ENCODE results near the gene ERCC3. TPM values are rescaled to one million over a fixed set of nuclear protein-coding genes. Genes with fewer than 3 reads are reported as not detected.

ERCC3 gene
- polyA plus RNA-seq, 1 of the 3 experiments (the other 2 are of a cell fraction) = 84.8 TPM

DNA sequence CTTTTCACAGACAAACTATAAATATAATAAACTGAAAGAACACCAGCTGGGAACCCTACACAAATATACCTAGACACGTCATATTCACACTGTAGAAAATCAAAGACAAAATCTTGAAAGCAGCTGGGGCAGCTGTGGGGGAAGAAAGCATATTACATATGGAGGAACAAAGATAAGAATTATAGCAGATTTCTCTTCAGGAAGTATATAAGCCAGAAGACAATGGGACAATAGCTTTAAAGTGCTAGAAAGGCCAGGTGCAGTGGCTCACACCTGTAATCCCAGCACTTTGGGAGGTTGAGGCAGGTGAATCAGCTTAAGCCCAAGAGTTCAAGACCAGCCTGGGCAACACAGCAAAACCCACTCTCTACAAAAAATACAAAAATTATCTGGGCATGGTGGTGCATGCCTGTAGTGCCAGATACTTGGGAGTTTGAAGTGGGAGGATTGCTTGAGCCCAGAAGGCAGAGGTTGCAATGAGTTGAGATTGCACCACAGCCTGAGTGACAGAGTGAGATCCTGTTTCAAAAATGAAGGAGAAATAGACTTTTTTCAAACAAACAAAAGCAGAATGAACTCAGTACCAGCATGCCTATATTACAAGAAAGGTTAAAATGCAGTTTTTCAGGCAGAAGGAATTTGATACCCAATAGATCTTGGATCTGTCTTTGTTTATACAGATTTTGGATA, 26.8 kb upstream of the ERCC3 start:
- peaks cover 5% of the 10 kb centered on the region for H3K79me2 ChIP-seq (ENCODE audit: insufficient read depth)
- H3K4me1 ChIP-seq (ENCODE audit: control insufficient read depth in 1 of 2, insufficient read depth in 2 of 2, low read depth in 1 of 2, low read length in 1 of 2) = no peaks in the 10 kb centered on the region
- H4K20me1 ChIP-seq (ENCODE audit: insufficient read depth) = no peaks in the 10 kb centered on the region
- no peak overlapping the region for H3K9ac ChIP-seq
- WGBS (ENCODE audit: low lambda C conversion rate) = 97% methylated on average over 1 of the region's 1 CpG
- no peak overlapping the region for H3K4me2 ChIP-seq
- H3K27ac ChIP-seq (ENCODE audit: low read depth in 2 of 2, low read length in 1 of 2) = no peak overlapping the region
- H3K4me3 ChIP-seq (ENCODE audit: low read depth in 2 of 2, low read length in 1 of 2) = no peak overlapping the region
- TF ChIP-seq SMC3 (IDR thresholded peaks at IDR 0.05; ENCODE audit: low read depth, low read length) (no peak), YY1 (IDR thresholded peaks at IDR 0.05; ENCODE audit: low read depth) (no peak), TCF12 (IDR thresholded peaks at IDR 0.05) (no peak), TEAD4 (IDR thresholded peaks at IDR 0.05; ENCODE audit: borderline replicate concordance, insufficient read depth) (no peak), MXI1 (IDR thresholded peaks at IDR 0.05; ENCODE audit: low read depth, low read length) (no peak), EZH2phosphoT487 (IDR thresholded peaks at IDR 0.05; ENCODE audit: borderline replicate concordance, low read depth) (no peak), GATA2 (CRISPR knock-in tag; IDR thresholded peaks at IDR 0.05) (no peak), TAF1 (IDR thresholded peaks at IDR 0.05; ENCODE audit: borderline replicate concordance, low read depth, low read length) (no peak), POLR2AphosphoS5 (IDR thresholded peaks at IDR 0.05; ENCODE audit: low read depth, low read length) (no peak), PBX3 (IDR thresholded peaks at IDR 0.05) (no peak), USF2 (IDR thresholded peaks at IDR 0.05; ENCODE audit: borderline replicate concordance, low read depth, low read length) (no peak), SIN3A (IDR thresholded peaks at IDR 0.05; ENCODE audit: borderline replicate concordance, low read depth, low read length) (no peak), EP300 (IDR thresholded peaks at IDR 0.05; ENCODE audit: borderline replicate concordance in 1 of 2, low read depth in 1 of 2, low read length in 1 of 2) (no peak)
- TF ChIP-seq, protein P1, sequence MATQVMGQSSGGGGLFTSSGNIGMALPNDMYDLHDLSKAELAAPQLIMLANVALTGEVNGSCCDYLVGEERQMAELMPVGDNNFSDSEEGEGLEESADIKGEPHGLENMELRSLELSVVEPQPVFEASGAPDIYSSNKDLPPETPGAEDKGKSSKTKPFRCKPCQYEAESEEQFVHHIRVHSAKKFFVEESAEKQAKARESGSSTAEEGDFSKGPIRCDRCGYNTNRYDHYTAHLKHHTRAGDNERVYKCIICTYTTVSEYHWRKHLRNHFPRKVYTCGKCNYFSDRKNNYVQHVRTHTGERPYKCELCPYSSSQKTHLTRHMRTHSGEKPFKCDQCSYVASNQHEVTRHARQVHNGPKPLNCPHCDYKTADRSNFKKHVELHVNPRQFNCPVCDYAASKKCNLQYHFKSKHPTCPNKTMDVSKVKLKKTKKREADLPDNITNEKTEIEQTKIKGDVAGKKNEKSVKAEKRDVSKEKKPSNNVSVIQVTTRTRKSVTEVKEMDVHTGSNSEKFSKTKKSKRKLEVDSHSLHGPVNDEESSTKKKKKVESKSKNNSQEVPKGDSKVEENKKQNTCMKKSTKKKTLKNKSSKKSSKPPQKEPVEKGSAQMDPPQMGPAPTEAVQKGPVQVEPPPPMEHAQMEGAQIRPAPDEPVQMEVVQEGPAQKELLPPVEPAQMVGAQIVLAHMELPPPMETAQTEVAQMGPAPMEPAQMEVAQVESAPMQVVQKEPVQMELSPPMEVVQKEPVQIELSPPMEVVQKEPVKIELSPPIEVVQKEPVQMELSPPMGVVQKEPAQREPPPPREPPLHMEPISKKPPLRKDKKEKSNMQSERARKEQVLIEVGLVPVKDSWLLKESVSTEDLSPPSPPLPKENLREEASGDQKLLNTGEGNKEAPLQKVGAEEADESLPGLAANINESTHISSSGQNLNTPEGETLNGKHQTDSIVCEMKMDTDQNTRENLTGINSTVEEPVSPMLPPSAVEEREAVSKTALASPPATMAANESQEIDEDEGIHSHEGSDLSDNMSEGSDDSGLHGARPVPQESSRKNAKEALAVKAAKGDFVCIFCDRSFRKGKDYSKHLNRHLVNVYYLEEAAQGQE (IDR thresholded peaks at IDR 0.05; ENCODE audit: low read depth, low read length) = no peak
- TF ChIP-seq, protein P2, sequence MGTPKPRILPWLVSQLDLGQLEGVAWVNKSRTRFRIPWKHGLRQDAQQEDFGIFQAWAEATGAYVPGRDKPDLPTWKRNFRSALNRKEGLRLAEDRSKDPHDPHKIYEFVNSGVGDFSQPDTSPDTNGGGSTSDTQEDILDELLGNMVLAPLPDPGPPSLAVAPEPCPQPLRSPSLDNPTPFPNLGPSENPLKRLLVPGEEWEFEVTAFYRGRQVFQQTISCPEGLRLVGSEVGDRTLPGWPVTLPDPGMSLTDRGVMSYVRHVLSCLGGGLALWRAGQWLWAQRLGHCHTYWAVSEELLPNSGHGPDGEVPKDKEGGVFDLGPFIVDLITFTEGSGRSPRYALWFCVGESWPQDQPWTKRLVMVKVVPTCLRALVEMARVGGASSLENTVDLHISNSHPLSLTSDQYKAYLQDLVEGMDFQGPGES (IDR thresholded peaks at IDR 0.05; ENCODE audit: low read depth, low read length) = no peak
- no peaks in the 10 kb centered on the region for H3K9me2 ChIP-seq
- ChIA-PET CTCF (interaction anchor here (9.4 kb wide), 1 partner anchor 159 kb away, joined by 121 read pairs; no protein-coding TSS in a partner anchor), POLR2A (no interaction called here)
- H3K9me3 ChIP-seq = no peaks in the 10 kb centered on the region
- H3F3A ChIP-seq (replicated peaks; ENCODE audit: insufficient read depth) = peaks cover 10% of the 10 kb centered on the region
- no peak overlapping the region for H2AFZ ChIP-seq (ENCODE audit: low read depth)
- no peak for DNase-seq
- no peaks in the 10 kb centered on the region for H3K27me3 ChIP-seq (ENCODE audit: insufficient read depth)
- H3K36me3 ChIP-seq (replicated peaks in 1 of 2; ENCODE audit: control insufficient read depth in 1 of 2, insufficient read depth in 2 of 2, low read length in 1 of 2) = peaks cover 61 to 81% of the 10 kb centered on the region in 2 experiments
